C4-2B (cell line): ENCODE data around the gene TAS2R39.

Experiments used
- H3K27ac ChIP-seq: fragments of 450-650 bp; 2 replicates; pipeline ENCODE4 v1.5.1; 2017
- ZFX ChIP-seq: fragments of 450-650 bp; IDR thresholded peaks from 2 replicates; pipeline ENCODE4 v1.6.1; 2017
- TF ChIP-seq, protein P1 (sequence below): fragments of 450-650 bp; conservative IDR thresholded peaks from 2 replicates; pipeline ENCODE4 v1.5.1; 2017; ENCODE audit warnings: mild to moderate bottlenecking

Gene TAS2R39

GRCh38 chr7:143217806-143218205 is 34.6 kb downstream of the TAS2R39 start:
- H3K27ac ChIP-seq, result no peak overlapping the region
- TF ChIP-seq ZFX, result no peak
- TF ChIP-seq, protein P1, sequence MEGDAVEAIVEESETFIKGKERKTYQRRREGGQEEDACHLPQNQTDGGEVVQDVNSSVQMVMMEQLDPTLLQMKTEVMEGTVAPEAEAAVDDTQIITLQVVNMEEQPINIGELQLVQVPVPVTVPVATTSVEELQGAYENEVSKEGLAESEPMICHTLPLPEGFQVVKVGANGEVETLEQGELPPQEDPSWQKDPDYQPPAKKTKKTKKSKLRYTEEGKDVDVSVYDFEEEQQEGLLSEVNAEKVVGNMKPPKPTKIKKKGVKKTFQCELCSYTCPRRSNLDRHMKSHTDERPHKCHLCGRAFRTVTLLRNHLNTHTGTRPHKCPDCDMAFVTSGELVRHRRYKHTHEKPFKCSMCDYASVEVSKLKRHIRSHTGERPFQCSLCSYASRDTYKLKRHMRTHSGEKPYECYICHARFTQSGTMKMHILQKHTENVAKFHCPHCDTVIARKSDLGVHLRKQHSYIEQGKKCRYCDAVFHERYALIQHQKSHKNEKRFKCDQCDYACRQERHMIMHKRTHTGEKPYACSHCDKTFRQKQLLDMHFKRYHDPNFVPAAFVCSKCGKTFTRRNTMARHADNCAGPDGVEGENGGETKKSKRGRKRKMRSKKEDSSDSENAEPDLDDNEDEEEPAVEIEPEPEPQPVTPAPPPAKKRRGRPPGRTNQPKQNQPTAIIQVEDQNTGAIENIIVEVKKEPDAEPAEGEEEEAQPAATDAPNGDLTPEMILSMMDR, result no peak

GRCh38 chr7:143221286-143221685 is 38.1 kb downstream of the TAS2R39 start:
- TF ChIP-seq ZFX, result no peak
- TF ChIP-seq, protein P1, result no peak
- H3K27ac ChIP-seq, result no peak overlapping the region

- H3K27ac ChIP-seq, result no peak within 1 kb of the TSS
- TF ChIP-seq ZFX, result no peak
- TF ChIP-seq, protein P1, result no peak
These were observed 38.5 kb downstream of the TAS2R39 start, which contains the start of gene TAS2R40 for GRCh38 chr7:143221737-143222136. TAS2R40 (plus strand) TSS chr7:143222037; CDS start chr7:143222079, 42 bp downstream.

- H3K27ac ChIP-seq, result no peak overlapping the region
- TF ChIP-seq, protein P1, result no peak
- no peak for TF ChIP-seq ZFX
These were observed 39.6 kb downstream of the TAS2R39 start for GRCh38 chr7:143222782-143223181.

DNA sequence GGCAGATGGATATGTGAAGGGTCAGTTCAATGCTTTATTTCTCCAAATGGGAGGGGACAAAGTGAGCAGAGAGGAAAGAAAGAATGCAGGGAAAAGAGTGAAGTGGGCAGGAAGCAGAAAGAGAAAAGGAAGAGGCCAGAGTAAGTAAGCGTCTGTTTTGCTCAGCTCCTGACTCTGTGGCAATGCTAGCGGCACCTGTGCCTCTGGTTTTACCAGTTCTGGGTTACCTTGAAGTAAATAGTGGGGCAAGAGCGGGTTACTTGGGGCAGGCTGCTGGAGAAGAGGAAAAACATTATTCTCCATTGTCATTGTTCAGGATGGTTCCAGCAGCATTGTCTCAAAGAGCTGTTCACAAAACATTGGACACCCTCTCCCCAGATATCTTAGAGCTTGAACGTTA is 40.6 kb downstream of the TAS2R39 start:
- TF ChIP-seq, protein P1, result no peak
- TF ChIP-seq ZFX, result no peak
- no peak overlapping the region for H3K27ac ChIP-seq

DNA sequence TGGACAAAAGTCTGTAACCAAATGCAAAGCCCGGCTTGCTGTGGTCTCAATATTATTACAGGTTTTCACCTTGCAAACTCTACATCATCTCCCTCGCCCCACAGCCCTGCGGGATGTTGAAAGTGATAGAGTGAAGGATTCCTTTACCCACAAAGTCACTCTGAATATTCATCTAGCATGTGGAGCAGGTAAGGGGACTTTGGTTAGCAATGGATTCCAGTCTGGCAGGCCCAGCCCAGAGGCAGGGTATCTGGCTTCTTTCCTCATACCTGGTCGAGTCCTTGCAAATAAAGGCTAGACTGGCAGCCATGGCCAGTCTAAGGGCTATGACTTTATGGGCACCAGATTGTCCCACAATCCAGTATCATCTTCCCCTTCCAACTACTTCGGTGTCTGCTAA is 41.8 kb downstream of the TAS2R39 start:
- H3K27ac ChIP-seq, result no peak overlapping the region
- TF ChIP-seq, protein P1, result no peak

GRCh38 chr7:143227806-143228205 is 44.6 kb downstream of the TAS2R39 start:
- H3K27ac ChIP-seq, result no peak overlapping the region
- TF ChIP-seq, protein P1, result no peak
- TF ChIP-seq ZFX, result no peak
